HG02938 (cell line): ENCODE results near the gene SLC22A14.
"Not testable (repeated sequence)": the region's sequence is repeated elsewhere in the genome, so short reads cannot be mapped to it uniquely, and the experiment has no call there.

Experiments used
- ATAC-seq: cut with Tn5 transposase; IDR thresholded peaks from one replicate; pipeline ENCODE4 v1.9.1; 2021; ENCODE audit warnings: mild to moderate bottlenecking, moderate library complexity; ENCODE audit not compliant: unreplicated experiment

SLC22A14 gene

DNA sequence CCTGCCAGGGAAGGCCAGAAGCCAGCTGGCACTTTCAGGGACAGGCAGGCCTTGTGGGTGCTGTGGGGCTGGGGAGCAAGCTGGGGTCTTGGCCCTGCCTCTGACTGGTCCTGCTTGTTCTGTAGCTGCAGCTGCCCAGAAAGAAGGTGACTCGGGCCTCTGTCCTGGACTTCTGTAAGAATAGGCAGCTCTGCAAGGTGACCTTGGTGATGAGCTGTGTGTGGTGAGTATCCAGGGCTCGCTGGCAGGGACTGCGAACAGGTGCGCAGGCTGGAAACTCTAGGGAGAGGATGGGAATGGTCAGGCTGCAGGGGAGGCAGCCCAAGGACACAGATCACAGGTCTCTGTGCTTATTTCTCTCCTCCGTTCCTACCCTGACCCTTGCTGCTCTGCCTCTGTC lies 31.2 kb downstream of the SLC22A14 start:
- no peak for ATAC-seq

GRCh38 chr3:38313695-38314094 lies 31.6 kb downstream of the SLC22A14 start:
- ATAC-seq = no peak

- ATAC-seq = no peak
Observed at GRCh38 chr3:38314112-38314763, 32.1 kb downstream of the SLC22A14 start.

DNA sequence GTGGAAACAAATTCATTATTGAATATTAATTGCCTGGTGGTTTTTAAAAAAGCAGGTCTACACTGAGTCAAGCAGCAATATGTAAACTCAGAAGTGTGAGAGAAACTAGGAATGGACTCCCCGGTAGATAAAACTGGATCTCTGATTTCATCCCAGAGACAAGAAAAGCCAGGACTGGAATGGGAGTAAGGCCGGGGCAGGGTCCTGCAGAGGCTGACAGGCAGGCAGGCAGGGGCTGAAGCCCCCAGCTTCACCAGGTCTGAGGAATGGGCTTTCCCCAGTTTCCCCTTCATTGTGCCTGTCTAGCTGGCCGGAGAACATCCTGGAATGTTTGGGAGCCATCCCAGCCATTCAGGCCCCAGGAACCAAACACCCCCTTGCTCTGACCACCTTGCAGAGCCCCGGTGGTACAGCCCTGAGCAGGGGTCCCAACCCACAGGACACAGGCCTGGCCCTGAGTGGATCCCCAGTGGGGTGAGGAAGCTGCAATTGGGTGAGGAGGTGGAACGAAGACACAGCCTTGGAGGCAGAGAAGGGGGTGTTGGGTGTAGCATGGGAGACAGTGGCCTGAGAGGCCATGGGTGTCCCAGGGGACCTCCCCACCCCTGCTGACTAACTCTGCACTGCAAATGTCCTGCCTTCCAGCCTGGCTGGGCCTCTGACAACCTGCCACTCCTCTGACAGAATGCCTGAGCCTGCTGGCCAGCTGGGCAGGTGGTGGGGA lies 32.8 kb downstream of the SLC22A14 start:
- ATAC-seq = no peak

DNA sequence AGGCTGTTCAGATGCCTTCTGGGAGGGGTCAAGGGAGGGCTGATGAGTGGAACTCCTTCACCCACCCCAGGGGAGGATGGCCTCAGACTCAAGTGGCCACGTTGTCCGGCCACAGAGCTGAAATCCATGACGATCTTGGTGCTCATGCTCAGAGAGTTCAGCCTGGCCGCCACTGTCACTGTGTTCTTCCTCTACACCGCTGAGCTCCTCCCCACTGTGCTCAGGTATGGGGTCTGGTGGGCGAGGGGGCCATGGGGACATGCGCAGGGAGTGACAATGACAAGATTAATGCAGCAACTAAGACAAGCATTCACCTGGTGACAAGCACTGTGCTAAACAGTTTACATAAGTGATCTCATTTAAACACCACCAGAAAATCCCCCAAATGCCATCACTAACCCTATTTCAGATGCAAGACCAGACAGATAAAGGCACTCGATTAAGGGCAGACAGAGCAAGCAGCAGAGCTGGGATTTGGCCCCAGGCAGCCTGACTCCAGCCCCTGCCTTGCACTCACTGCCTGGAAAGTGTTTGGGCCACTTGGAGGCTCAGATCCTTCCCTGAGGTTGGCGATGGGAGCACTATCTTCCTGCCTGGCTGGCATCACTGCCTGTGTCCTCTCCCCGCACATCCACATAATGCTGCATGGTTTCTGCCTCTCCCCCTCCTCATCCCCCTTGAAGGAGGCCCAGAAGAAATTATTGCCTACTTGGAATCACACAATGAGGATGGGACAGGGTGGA lies 33.6 kb downstream of the SLC22A14 start:
- no peak for ATAC-seq

DNA sequence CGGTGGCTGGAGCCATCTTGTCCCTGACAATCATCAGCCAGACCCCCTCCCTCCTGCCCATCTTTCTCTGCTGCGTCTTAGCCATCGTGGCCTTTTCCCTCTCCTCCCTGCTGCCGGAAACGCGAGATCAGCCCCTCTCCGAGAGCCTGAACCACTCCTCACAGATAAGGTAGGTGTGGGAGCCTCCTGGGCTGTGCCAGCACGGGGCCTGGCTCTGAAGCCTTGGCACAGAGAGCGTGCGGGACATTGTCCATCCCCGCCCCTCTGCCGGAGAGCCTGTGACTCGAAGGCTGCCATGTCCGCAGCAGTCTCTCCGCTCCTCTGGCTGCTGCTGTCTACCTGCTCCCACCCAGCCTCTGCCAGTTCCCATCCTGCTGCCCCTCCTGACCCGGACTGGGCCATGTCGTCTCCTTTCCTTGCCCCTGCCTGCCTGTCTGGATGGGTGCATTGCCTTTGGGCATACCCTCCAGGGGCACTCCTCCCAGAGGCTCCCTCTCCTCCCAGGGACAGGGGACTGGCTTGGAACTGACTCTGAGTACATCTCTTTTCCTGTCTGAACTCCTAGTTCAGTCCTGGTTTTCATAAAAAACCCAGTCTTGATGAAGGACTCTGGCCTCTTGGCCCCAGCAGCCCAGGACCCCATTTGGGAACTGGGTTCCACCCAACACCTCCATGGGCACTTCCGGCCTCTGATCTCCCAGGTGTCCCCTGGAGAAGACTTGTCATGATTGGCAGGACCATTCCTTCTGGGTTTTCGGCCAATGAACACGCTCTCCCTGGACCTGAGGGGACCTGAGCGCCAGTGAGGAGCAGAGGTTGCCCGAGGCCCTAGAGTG lies 34.5 kb downstream of the SLC22A14 start:
- ATAC-seq = no peak

- ATAC-seq = no peak
Observed at GRCh38 chr3:38317192-38317759, 35.2 kb downstream of the SLC22A14 start.

DNA sequence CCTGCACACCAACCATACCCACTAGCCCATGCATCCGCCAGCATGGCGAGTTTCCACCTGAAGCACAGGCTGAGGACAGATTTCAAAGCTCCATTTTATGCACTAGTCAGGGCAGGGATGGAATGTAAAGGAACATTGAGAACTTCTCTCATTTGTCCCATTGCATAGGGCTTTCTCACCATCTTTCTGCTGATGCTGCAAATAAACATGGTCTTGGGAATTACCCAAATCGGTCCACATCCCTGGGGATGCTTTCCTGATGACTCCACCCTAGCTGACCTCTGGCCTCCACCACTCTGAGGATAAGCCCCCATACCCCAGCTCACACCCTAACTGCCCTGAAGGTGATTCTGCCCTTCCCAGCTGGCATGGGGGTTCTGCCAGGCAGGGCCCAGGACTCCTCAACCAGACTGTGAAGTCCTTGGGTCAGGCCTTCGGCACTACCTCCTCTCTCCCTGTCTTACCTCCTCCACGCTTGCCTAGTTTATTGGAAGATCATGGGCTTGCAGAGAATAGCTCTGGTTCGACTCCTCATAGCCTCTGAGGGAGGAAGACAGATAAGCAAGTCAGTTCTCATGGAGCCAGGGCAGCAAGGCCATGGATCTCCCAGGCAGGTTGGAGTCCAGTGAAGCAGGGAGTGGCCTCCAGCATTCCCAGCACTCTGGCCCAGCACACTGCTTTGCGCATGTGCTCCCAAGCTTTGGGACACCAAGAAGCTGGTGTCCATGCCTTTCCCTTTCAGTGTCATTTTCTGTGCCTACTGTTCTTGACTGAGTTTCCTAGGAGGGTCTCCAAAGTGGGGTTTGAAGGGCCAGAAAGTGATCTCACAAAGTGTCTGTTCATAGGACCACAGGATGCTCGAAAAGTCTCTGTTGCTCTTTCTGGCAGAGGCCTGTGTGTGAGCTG lies 36.9 kb downstream of the SLC22A14 start:
- ATAC-seq = no peak

- ATAC-seq = not testable (repeated sequence)
Observed at GRCh38 chr3:38320638-38321037, 38.5 kb downstream of the SLC22A14 start.

GRCh38 chr3:38323060-38323459 lies 41.0 kb downstream of the SLC22A14 start:
- ATAC-seq = no peak

GRCh38 chr3:38325256-38325655 lies 43.2 kb downstream of the SLC22A14 start:
- no peak for ATAC-seq

- no peak for ATAC-seq
Observed at GRCh38 chr3:38327335-38328009, 45.4 kb downstream of the SLC22A14 start.

- no peak for ATAC-seq
Observed at GRCh38 chr3:38331257-38332022, 49.3 kb downstream of the SLC22A14 start.

GRCh38 chr3:38332201-38332600 lies 50.1 kb downstream of the SLC22A14 start:
- no peak for ATAC-seq

DNA sequence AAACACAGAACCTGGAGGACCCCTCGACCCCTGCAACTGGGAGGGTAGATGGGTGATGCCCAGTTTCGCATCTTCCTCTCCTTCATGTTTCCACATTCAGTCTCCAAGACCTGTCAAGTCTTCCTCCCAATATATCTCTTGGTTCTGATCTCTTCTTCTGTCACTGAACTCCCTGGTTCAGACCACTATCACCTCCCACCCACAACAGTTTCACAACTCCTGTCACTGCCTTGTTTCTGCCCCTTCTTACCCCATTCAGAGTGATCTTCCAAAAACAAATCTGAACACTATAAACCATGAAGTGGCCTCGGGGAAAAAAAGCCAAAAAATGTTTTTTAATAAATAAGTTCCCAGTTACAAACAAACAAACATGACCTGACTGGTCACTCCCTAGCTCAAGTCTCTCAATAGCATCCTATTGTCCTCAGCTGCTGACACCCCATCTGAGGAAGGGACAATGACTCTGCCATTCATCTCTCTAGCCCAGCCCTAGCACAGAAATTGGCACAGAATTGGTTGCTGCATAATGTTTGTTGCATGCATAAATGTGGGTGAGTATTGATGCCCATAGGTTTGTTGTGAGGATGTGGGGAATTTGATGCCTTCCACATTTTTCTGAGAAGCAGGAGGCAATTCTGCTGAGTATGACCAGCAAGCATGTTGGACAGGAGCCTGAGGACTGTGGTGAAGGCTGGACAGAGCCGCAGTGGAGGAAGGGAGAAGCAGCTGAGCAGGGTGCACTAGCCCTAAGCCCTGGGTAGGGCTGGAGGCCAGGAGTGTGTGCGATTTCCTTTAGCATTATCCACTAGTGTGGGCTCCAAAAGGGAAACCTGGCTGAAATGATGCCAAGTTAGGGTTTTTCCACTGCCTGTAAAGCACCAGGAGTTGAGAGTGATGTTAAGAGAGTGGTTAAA lies 52.3 kb downstream of the SLC22A14 start:
- ATAC-seq = no peak

DNA sequence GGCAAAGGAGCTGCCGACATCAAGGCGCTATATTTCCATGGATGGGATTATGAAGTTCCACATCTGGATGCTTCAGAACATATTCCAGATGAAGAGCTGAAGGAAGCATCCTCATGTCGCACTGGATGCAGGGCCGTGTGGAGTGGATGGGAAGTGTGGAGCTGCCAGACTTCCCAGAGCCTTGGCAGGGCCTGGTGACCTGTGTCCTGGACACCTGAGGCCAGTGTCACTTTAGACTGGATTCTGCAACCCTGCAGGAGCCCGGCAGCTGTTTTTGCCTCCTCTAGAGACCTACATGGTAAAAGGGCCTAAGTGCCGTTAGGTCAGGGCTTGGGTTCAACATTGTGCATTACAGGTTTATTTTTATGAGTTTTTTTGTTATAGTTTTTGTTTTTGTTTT lies 53.2 kb downstream of the SLC22A14 start:
- ATAC-seq = no peak

DNA sequence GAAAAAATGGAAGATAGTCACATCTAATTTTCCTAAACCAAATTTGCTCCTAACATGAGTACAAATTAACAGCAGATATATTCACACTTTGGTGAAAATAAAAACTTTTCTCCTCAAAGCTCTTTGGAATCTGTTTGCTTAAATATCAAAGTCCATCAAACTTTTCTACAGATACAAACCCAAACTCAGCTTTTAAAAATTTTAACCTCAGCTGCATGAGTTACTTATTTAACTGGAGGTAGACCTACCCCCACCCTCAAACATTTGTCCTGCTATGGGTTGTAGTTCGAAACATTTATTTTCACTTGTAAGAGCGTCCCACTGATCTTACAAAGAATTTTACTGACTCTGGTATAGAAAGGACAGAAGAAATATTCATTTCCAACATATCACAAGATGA lies 55.6 kb downstream of the SLC22A14 start:
- no peak for ATAC-seq
